ENCODE measurements around the gene MINDY4. TPM values are rescaled to one million over a fixed set of nuclear protein-coding genes. Genes with fewer than 3 reads are reported as not detected.

The MINDY4 gene
- total and polyA plus RNA-seq, 2 of the 13 experiments (the other 11 are each of a cell fraction or from before 2014, with no cell fraction given) = not detected

GRCh38 chr7:30898411-30898810 is 127.2 kb downstream of the MINDY4 start:
- WGBS (ENCODE audit: low lambda C conversion rate) = 44% methylated on average over 7 of the region's 12 CpGs
- ChIA-PET POLR2A (no interaction called here), CTCF (ENCODE audit: low intra/inter-chr PET ratio, low total read pairs) (no interaction called here)
- H3K9ac ChIP-seq (ENCODE audit: insufficient read depth, low read depth, low read length) = no peak overlapping the region
- no peak overlapping the region for H3K4me2 ChIP-seq (ENCODE audit: low read depth, low read length)
- intact Hi-C loops (cut with micrococcal nuclease; ENCODE audit: unreplicated experiment) = no loop called here
- H3K36me3 ChIP-seq (replicated peaks in 1 of 2; ENCODE audit: control insufficient read depth in 1 of 2, insufficient read depth in 2 of 2, low read length in 2 of 2) = no peaks in the 10 kb centered on the region
- no peak overlapping the region for H3K27ac ChIP-seq (ENCODE audit: extremely low read length, insufficient read depth, low read length)
- H3K27me3 ChIP-seq (ENCODE audit: control insufficient read depth in 1 of 2, insufficient read depth in 2 of 2, low read length in 2 of 2) = peaks cover 0 to 3% of the 10 kb centered on the region in 2 experiments; a peak in 2 of 5 replicates
- no peaks in the 10 kb centered on the region for H3K79me2 ChIP-seq (ENCODE audit: insufficient read depth, low read length)
- FAIRE-seq = no peak
- H3K9me3 ChIP-seq (ENCODE audit: low read length) = no peaks in the 10 kb centered on the region
- no peaks in the 10 kb centered on the region for H3K4me1 ChIP-seq (ENCODE audit: insufficient read depth, low read length)
- TF ChIP-seq MIXL1 (CRISPR knock-in tag; IDR thresholded peaks at IDR 0.05) = no peak
- no peak for TF ChIP-seq CREB3 (CRISPR knock-in tag; IDR thresholded peaks at IDR 0.05)
- no peak for TF ChIP-seq SOX13 (IDR thresholded peaks at IDR 0.05)
- peak in 1 of 2 experiments; percentile 38; a peak in 1 of 4 replicates for TF ChIP-seq SOX13 (CRISPR knock-in tag; conservative IDR thresholded peaks at IDR 0.05 in 1 of 2, IDR thresholded peaks at IDR 0.05 in 1 of 2)
- no peaks in the 10 kb centered on the region for H4K20me1 ChIP-seq (ENCODE audit: insufficient read depth, low read length)
- no peak for ATAC-seq
- BruUV-seq (replicated peaks) = no TSS peak
- no peak overlapping the region for H3K4me3 ChIP-seq (replicated peaks in 1 of 3; ENCODE audit: insufficient read depth in 1 of 3, low read depth in 2 of 3, low read length in 3 of 3)
- no peak overlapping the region for H2AFZ ChIP-seq (ENCODE audit: low read length)
- in situ Hi-C loops (cut with HindIII; ENCODE audit: extremely low pct_ligation_motif_present, low pct_unique_long_range_greater_than_20kb) = no loop called here
- DNase-seq (ENCODE audit: low spot score) = no peak

- Histone ChIP-seq H3K27me3 (ENCODE audit: control insufficient read depth in 1 of 2, insufficient read depth in 2 of 2, low read length in 2 of 2) (peaks cover 0 to 3% of the 10 kb centered on the region in 2 experiments; a peak in 2 of 5 replicates), H3K4me2 (ENCODE audit: low read depth, low read length) (no peak overlapping the region), H3K79me2 (ENCODE audit: insufficient read depth, low read length) (no peaks in the 10 kb centered on the region), H4K20me1 (ENCODE audit: insufficient read depth, low read length) (no peaks in the 10 kb centered on the region), H2AFZ (ENCODE audit: low read length) (no peak overlapping the region), H3K4me3 (replicated peaks in 1 of 3; ENCODE audit: insufficient read depth in 1 of 3, low read depth in 2 of 3, low read length in 3 of 3) (no peak overlapping the region), H3K4me1 (ENCODE audit: insufficient read depth, low read length) (no peaks in the 10 kb centered on the region), H3K9me3 (ENCODE audit: low read length) (no peaks in the 10 kb centered on the region), H3K36me3 (replicated peaks in 1 of 2; ENCODE audit: control insufficient read depth in 1 of 2, insufficient read depth in 2 of 2, low read length in 2 of 2) (no peaks in the 10 kb centered on the region), H3K9ac (ENCODE audit: insufficient read depth, low read depth, low read length) (no peak overlapping the region), H3K27ac (ENCODE audit: extremely low read length, insufficient read depth, low read length) (no peak overlapping the region)
- no peak for DNase-seq (ENCODE audit: low spot score)
- no peak for FAIRE-seq
- in situ Hi-C loops (cut with HindIII; ENCODE audit: extremely low pct_ligation_motif_present, low pct_unique_long_range_greater_than_20kb) (no loop called here), intact Hi-C loops (cut with micrococcal nuclease; ENCODE audit: unreplicated experiment) (no loop called here)
- POLR2A ChIA-PET = no interaction called here
- ATAC-seq = no peak
- TF ChIP-seq ZNF232 (CRISPR knock-in tag; IDR thresholded peaks at IDR 0.05; ENCODE audit: borderline replicate concordance) = no peak
- no peak for TF ChIP-seq HDAC1 (CRISPR knock-in tag; IDR thresholded peaks at IDR 0.05)
- TF ChIP-seq TBP (CRISPR knock-in tag; IDR thresholded peaks at IDR 0.05) = no peak
- no TSS peak for BruUV-seq (replicated peaks)
- CTCF ChIA-PET (ENCODE audit: low intra/inter-chr PET ratio, low total read pairs) = no interaction called here
- 69% methylated on average over 7 of the region's 7 CpGs for WGBS (ENCODE audit: low lambda C conversion rate)
Measured at GRCh38 chr7:30899066-30899465, 127.8 kb downstream of the MINDY4 start.

Data from HepG2 (cell line).